PC-3 (cell line): ENCODE measurements around the gene S100A3. TPM values are rescaled to one million over a fixed set of nuclear protein-coding genes. Genes with fewer than 3 reads are reported as not detected.

Experiments
- ATAC-seq: fragments of 200-7000 bp; cut with Tn5 transposase; 2 replicates; pipeline ENCODE4 v1.9.1; 2020; ENCODE audit warnings: mild to moderate bottlenecking, moderate library complexity
- BruUV-seq: library from RNA; stranded (reverse); fragments of 400-500 nt; replicated peaks from 2 replicates; lab custom pipeline; 2021; lab: Mats Ljungman, UMichigan
- CTCF ChIA-PET: fragments of 300-600 bp; sonication (Branson Sonifier 250); formaldehyde crosslinking; loops from one replicate; lab custom pipeline; 2022; ENCODE audit warnings: antibody characterized with exemption; lab: Charles Lee
- POLR2A ChIA-PET: fragments of 300-600 bp; sonication (Branson Sonifier 250); formaldehyde crosslinking; loops from one replicate; lab custom pipeline; 2022; ENCODE audit warnings: antibody characterized with exemption; ENCODE audit not compliant: unreplicated experiment; lab: Charles Lee
- DNase-seq: peaks from one replicate; pipeline ENCODE4 v3.0.0-alpha.2; 2015
- H2AFZ ChIP-seq: fragments of 300-600 bp; sonication (generic); 2 replicates; pipeline ENCODE4 v1.6.0; 2016; ENCODE audit warnings: antibody characterized with exemption, low read length
- H3F3A ChIP-seq: fragments of 300-600 bp; sonication (generic); one replicate; pipeline ENCODE4 v1.6.0; 2017; ENCODE audit warnings: antibody characterized with exemption, low read length, control low read depth, mild to moderate bottlenecking; ENCODE audit not compliant: unreplicated experiment
- H3K27ac ChIP-seq: fragments of 300-600 bp; sonication (generic); 2 replicates; pipeline ENCODE4 v1.5.1; 2016; ENCODE audit warnings: mild to moderate bottlenecking, low read length
- H3K27me3 ChIP-seq: fragments of 300-600 bp; sonication (generic); 2 replicates; pipeline ENCODE4 v1.6.1; 2016; ENCODE audit warnings: low read length, mixed read lengths
- H3K36me3 ChIP-seq: fragments of 300-600 bp; sonication (generic); 2 replicates; pipeline ENCODE4 v1.6.1; 2016; ENCODE audit warnings: low read depth, mixed run types, low read length, mixed read lengths
- H3K4me1 ChIP-seq: fragments of 300-600 bp; sonication (generic); 2 replicates; pipeline ENCODE4 v1.5.1; 2016; ENCODE audit warnings: low read length; ENCODE audit not compliant: insufficient read depth
- H3K4me2 ChIP-seq: fragments of 300-600 bp; sonication (generic); 2 replicates; pipeline ENCODE4 v1.6.0; 2016; ENCODE audit warnings: low read length
- H3K4me3 ChIP-seq: fragments of 300-600 bp; sonication (generic); 2 replicates; pipeline ENCODE4 v1.5.1; 2016; ENCODE audit warnings: mild to moderate bottlenecking, low read length, mixed read lengths
- H3K79me2 ChIP-seq: fragments of 300-600 bp; sonication (generic); 2 replicates; pipeline ENCODE4 v1.6.1; 2017; ENCODE audit warnings: low read length, mixed read lengths
- H3K9ac ChIP-seq: fragments of 300-600 bp; sonication (generic); 2 replicates; pipeline ENCODE4 v1.6.0; 2016; ENCODE audit warnings: mild to moderate bottlenecking, low read length
- H3K9me2 ChIP-seq: fragments of 300-600 bp; sonication (generic); replicated peaks from 2 replicates; pipeline ENCODE4 v1.6.1; 2016; ENCODE audit warnings: mixed run types, low read length, mixed read lengths
- H3K9me3 ChIP-seq: fragments of 300-600 bp; sonication (generic); 2 replicates; pipeline ENCODE4 v1.6.1; 2016; ENCODE audit warnings: low read length, mixed read lengths
- H4K20me1 ChIP-seq: fragments of 300-600 bp; sonication (generic); 2 replicates; pipeline ENCODE4 v1.6.1; 2016; ENCODE audit warnings: low read length, mixed read lengths
- CTCF ChIP-seq: fragments of 300-600 bp; sonication (generic); conservative IDR thresholded peaks from 2 replicates; pipeline ENCODE4 v1.5.1; 2017; ENCODE audit warnings: antibody characterized with exemption, low read depth, mild to moderate bottlenecking, low read length
- EZH2 ChIP-seq: fragments of 300-600 bp; sonication (generic); IDR thresholded peaks from one replicate; pipeline ENCODE4 v1.6.1; 2017; ENCODE audit warnings: antibody characterized with exemption, mild to moderate bottlenecking, low read length; ENCODE audit not compliant: unreplicated experiment
- EZH2phosphoT487 ChIP-seq: fragments of 300-600 bp; sonication (generic); IDR thresholded peaks from 2 replicates; pipeline ENCODE4 v1.6.1; 2018; ENCODE audit warnings: mild to moderate bottlenecking, antibody characterized with exemption, low read length, borderline replicate concordance
- intact Hi-C: fragments of 100-400 bp; cut with micrococcal nuclease; formaldehyde crosslinking; loops from 2 replicates; pipeline ENCODE4 v1.9.0; 2023
- total RNA-seq: library from RNA; depleted of rRNA; stranded (reverse); fragments of >200 nt; gene quantifications from 2 replicates; pipeline ENCODE4 v1.2.3, GENCODE V29; 2014

Gene S100A3
- total RNA-seq, 1 experiment from 2014 or later, result 4.6 TPM

GRCh38 chr1:153550398-153550758 is 1.3 kb upstream of the S100A3 start:
- H2AFZ ChIP-seq, result no peak overlapping the region
- H3K27ac ChIP-seq, result no peak overlapping the region
- ChIA-PET POLR2A (interaction anchor here (0.9 kb wide), 1 partner anchor 16 kb away, joined by 5 read pairs; no protein-coding TSS in a partner anchor), CTCF (no interaction called here)
- TF ChIP-seq EZH2phosphoT487, result no peak
- TF ChIP-seq EZH2, result no peak
- no peak for TF ChIP-seq CTCF
- no peaks in the 10 kb centered on the region for H3K27me3 ChIP-seq
- no peaks in the 10 kb centered on the region for H3K9me2 ChIP-seq
- no peak overlapping the region for H3K4me2 ChIP-seq
- H3F3A ChIP-seq, result no peaks in the 10 kb centered on the region
- intact Hi-C loops, result no loop called here
- H3K36me3 ChIP-seq, result no peaks in the 10 kb centered on the region
- no TSS peak for BruUV-seq
- no peak for ATAC-seq
- H3K4me3 ChIP-seq, result no peak overlapping the region
- no peaks in the 10 kb centered on the region for H3K9me3 ChIP-seq
- H4K20me1 ChIP-seq, result no peaks in the 10 kb centered on the region
- H3K9ac ChIP-seq, result no peak overlapping the region
- H3K79me2 ChIP-seq, result no peaks in the 10 kb centered on the region
- peaks cover 29% of the 10 kb centered on the region for H3K4me1 ChIP-seq
- DNase-seq, result no peak

- Histone ChIP-seq H4K20me1 (no peaks in the 10 kb centered on the region), H3K79me2 (no peaks in the 10 kb centered on the region), H3K4me1 (peaks cover 34% of the 10 kb centered on the region), H3K9me3 (no peaks in the 10 kb centered on the region), H3K27me3 (no peaks in the 10 kb centered on the region), H3F3A (no peaks in the 10 kb centered on the region), H2AFZ (peak overlapping the region; percentile 36; the same call in 1 of the 2 replicates), H3K9ac (peak overlapping the region; percentile 72), H3K4me3 (no peak overlapping the region), H3K36me3 (no peaks in the 10 kb centered on the region), H3K4me2 (peak overlapping the region; percentile 33; the same call in 1 of the 2 replicates), H3K9me2 (no peaks in the 10 kb centered on the region), H3K27ac (peak overlapping the region; percentile 80)
- TF ChIP-seq EZH2, result no peak
- no peak for TF ChIP-seq EZH2phosphoT487
- no peak for TF ChIP-seq CTCF
- ATAC-seq (no peak), DNase-seq (no peak)
- POLR2A ChIA-PET, result interaction anchor here (0.6 kb wide), 1 partner anchor 63 kb away, joined by 3 read pairs; the partner anchor contains the start of gene S100A16
- BruUV-seq, result no TSS peak
- CTCF ChIA-PET, result interaction anchor here (0.6 kb wide), 1 partner anchor 1440 kb away, joined by 4 read pairs; no protein-coding TSS in a partner anchor
- intact Hi-C loops, result loop anchor here (5.0 kb wide), 1 partner anchor 38 kb away; no protein-coding TSS in a partner anchor
These were observed 811 bp upstream of the S100A3 start for GRCh38 chr1:153549741-153550397.
